Ishikawa (cell line): ENCODE results near the gene PCCA.

Source experiments
- CEBPB ChIP-seq: IDR thresholded peaks from 2 replicates; pipeline ENCODE4 v1.6.1; 2012
- CREB1 ChIP-seq: IDR thresholded peaks from 2 replicates; pipeline ENCODE4 v1.6.1; 2012; ENCODE audit warnings: low read depth
- EGR1 ChIP-seq: IDR thresholded peaks from 2 replicates; pipeline ENCODE4 v1.6.1; 2012
- EP300 ChIP-seq: IDR thresholded peaks from 2 replicates; pipeline ENCODE4 v1.6.1; 2012; ENCODE audit warnings: borderline replicate concordance
- FOXM1 ChIP-seq: IDR thresholded peaks from 2 replicates; pipeline ENCODE4 v1.6.1; 2012; ENCODE audit warnings: low read depth, borderline replicate concordance
- MAX ChIP-seq: IDR thresholded peaks from 2 replicates; pipeline ENCODE4 v1.6.1; 2012
- NFIC ChIP-seq: IDR thresholded peaks from 2 replicates; pipeline ENCODE4 v1.6.1; 2012
- RAD21 ChIP-seq: IDR thresholded peaks from 2 replicates; pipeline ENCODE4 v1.6.1; 2012; ENCODE audit warnings: low read depth
- REST ChIP-seq: IDR thresholded peaks from 2 replicates; pipeline ENCODE4 v1.6.1; 2012; ENCODE audit warnings: low read depth, mild to moderate bottlenecking
- TAF1 ChIP-seq: IDR thresholded peaks from 2 replicates; pipeline ENCODE4 v1.6.1; 2012; ENCODE audit warnings: low read depth, mild to moderate bottlenecking
- TCF12 ChIP-seq: IDR thresholded peaks from 2 replicates; pipeline ENCODE4 v1.6.1; 2012; ENCODE audit warnings: low read depth
- TEAD4 ChIP-seq: IDR thresholded peaks from 2 replicates; pipeline ENCODE4 v1.6.1; 2012
- USF1 ChIP-seq: IDR thresholded peaks from 2 replicates; pipeline ENCODE4 v1.6.1; 2012
- YY1 ChIP-seq: IDR thresholded peaks from 2 replicates; pipeline ENCODE4 v1.6.1; 2012; ENCODE audit warnings: low read depth
- ZBTB7A ChIP-seq: IDR thresholded peaks from 2 replicates; pipeline ENCODE4 v1.6.1; 2012; ENCODE audit warnings: low read depth

PCCA gene

GRCh38 chr13:100262404-100262803 is 173.5 kb downstream of the PCCA start:
- TF ChIP-seq ZBTB7A (no peak), RAD21 (no peak), REST (no peak), TEAD4 (no peak), USF1 (no peak), TCF12 (no peak), NFIC (no peak), EP300 (no peak), TAF1 (no peak)

GRCh38 chr13:100266026-100266425 is 177.1 kb downstream of the PCCA start:
- TF ChIP-seq RAD21 (no peak), TCF12 (no peak), FOXM1 (no peak), ZBTB7A (no peak), CREB1 (no peak), YY1 (no peak), REST (no peak), NFIC (no peak), TAF1 (no peak), EP300 (no peak), CEBPB (no peak), MAX (no peak), USF1 (no peak), EGR1 (no peak), TEAD4 (no peak)

GRCh38 chr13:100269837-100270236 is 180.9 kb downstream of the PCCA start:
- TF ChIP-seq CREB1 (no peak), MAX (no peak), FOXM1 (no peak), ZBTB7A (no peak), REST (no peak), TEAD4 (no peak), TAF1 (no peak), NFIC (no peak), RAD21 (no peak), EP300 (no peak), YY1 (no peak), USF1 (no peak)

GRCh38 chr13:100273138-100273537 is 184.2 kb downstream of the PCCA start:
- TF ChIP-seq ZBTB7A (no peak), EP300 (no peak), CEBPB (no peak), CREB1 (no peak), RAD21 (no peak), MAX (no peak), NFIC (no peak), FOXM1 (no peak), EGR1 (no peak), YY1 (no peak), REST (no peak), TEAD4 (no peak), TCF12 (no peak)
